Suprapubic skin (tissue), 4 donors: ENCODE measurements around the gene DSG4.

ENCODE experiments used
- CTCF ChIP-seq, 2 donors: fragments of 200-600 bp in 1 of 2; fragments of 450-650 bp in 1 of 2; sonication (generic) in 1 of 2; IDR thresholded peaks; one replicate each; pipeline ENCODE4 v1.5.1; 2016 to 2019; ENCODE audit warnings: antibody characterized with exemption in 2 of 2, mild to moderate bottlenecking in 1 of 2, moderate library complexity in 1 of 2
- EP300 ChIP-seq: sonication (generic); formaldehyde crosslinking; IDR thresholded peaks from one replicate; pipeline ENCODE4 v1.6.1; 2017; ENCODE audit warnings: antibody characterized with exemption
- POLR2A ChIP-seq, 2 donors: fragments of 450-650 bp; IDR thresholded peaks; one replicate each; pipeline ENCODE4 v1.6.1; 2017; ENCODE audit warnings: antibody characterized with exemption in 2 of 2, mild to moderate bottlenecking in 2 of 2, moderate library complexity in 2 of 2
- POLR2AphosphoS5 ChIP-seq, 3 donors: sonication (generic); formaldehyde crosslinking; IDR thresholded peaks; one replicate each; pipeline ENCODE4 v1.6.1; 2017; ENCODE audit warnings: antibody characterized with exemption in 3 of 3

DNA sequence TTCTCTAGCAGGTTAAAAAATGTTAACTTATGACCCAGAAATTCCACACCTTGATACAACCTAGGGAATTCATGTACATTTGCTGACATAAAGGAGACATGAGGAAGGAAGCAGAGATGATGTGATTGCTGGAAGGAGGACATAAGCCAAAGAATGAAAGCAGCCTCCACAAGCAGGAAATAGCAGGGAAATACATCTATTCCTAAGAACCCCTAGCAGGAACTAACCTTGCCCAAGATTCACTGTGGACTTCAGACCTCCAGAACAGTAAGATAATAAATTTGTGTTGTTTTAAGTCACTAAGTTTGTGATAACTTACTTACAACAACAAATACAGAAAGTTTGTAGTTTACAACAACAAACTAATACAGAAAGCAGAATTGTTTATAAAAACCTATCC is 4.6 kb upstream of the DSG4 start:
- TF ChIP-seq CTCF (IDR thresholded peaks at IDR 0.05): no peak
- TF ChIP-seq EP300: no peak
- TF ChIP-seq POLR2AphosphoS5 (IDR thresholded peaks at IDR 0.05): no peak
- TF ChIP-seq POLR2A (IDR thresholded peaks at IDR 0.05): no peak
